Stomach (tissue), 4 donors: ENCODE measurements around the gene THOC6.

Experiments used
- CTCF ChIP-seq, 7 experiments: fragments of 450-650 bp in 4 of 7; fragments of 200-600 bp in 3 of 7; sonication (generic) in 3 of 7; IDR thresholded peaks; one replicate each; pipeline ENCODE4 v1.5.1; 2016 to 2019; ENCODE audit warnings: antibody characterized with exemption in 7 of 7, control low read depth in 2 of 7, mild to moderate bottlenecking in 1 of 7
- EP300 ChIP-seq: sonication (generic); formaldehyde crosslinking; IDR thresholded peaks from one replicate; pipeline ENCODE4 v1.6.1; 2017; ENCODE audit warnings: antibody characterized with exemption
- POLR2A ChIP-seq, 4 donors: fragments of 450-650 bp; IDR thresholded peaks; one replicate each; pipeline ENCODE4 v1.6.1; 2016; ENCODE audit warnings: antibody characterized with exemption in 4 of 4, control low read depth in 2 of 4, mild to moderate bottlenecking in 1 of 4, moderate library complexity in 1 of 4

GRCh38 chr16:2977440-2977839, 46.4 kb upstream of the THOC6 start:
- no peak for TF ChIP-seq POLR2A (IDR thresholded peaks at IDR 0.05)
- no peak for TF ChIP-seq EP300
- no peak for TF ChIP-seq CTCF (IDR thresholded peaks at IDR 0.05)
